ENCODE results near the gene TTLL5. TPM values are rescaled to one million over a fixed set of nuclear protein-coding genes. Genes with fewer than 3 reads are reported as not detected.

Gene TTLL5
- total and polyA plus RNA-seq, 2 of the 4 experiments (the other 2 are of a cell fraction), result 11.9 to 16.7 TPM

- TF ChIP-seq CHD1 (IDR thresholded peaks at IDR 0.05; ENCODE audit: low read depth, low read length) (no peak), MAFK (IDR thresholded peaks at IDR 0.05; ENCODE audit: low read depth, low read length) (no peak), RFX5 (IDR thresholded peaks at IDR 0.05; ENCODE audit: low read depth, low read length) (no peak)
Observed at GRCh38 chr14:75982266-75983018, 321.4 kb downstream of the TTLL5 start (continued).

- Histone ChIP-seq H3K18ac (ENCODE audit: low read depth, low read length) (no peak overlapping the region; the same call in 1 of the 2 replicates), H3K4me1 (ENCODE audit: control insufficient read depth, insufficient read depth, low read length) (peaks cover 7% of the 10 kb centered on the region; the same call in 1 of the 2 replicates), H2BK15ac (ENCODE audit: low read depth, low read length) (no peak overlapping the region), H3K79me1 (ENCODE audit: low read depth in 1 of 2, low read length in 2 of 2) (peaks cover 7 to 15% of the 10 kb centered on the region in 2 experiments), H3K9ac (ENCODE audit: low read depth, low read length) (peak overlapping the region; percentile 3; the same call in 1 of the 2 replicates), H4K91ac (ENCODE audit: insufficient read depth, low read depth, low read length) (no peak overlapping the region), H4K5ac (ENCODE audit: low read depth, low read length) (no peak overlapping the region; the same call in 1 of the 2 replicates), H3K36me3 (ENCODE audit: control insufficient read depth, insufficient read depth, low read length) (no peaks in the 10 kb centered on the region), H3K27me3 (ENCODE audit: control insufficient read depth, insufficient read depth, low read length) (no peaks in the 10 kb centered on the region; the same call in 1 of the 2 replicates), H2AK9ac (replicated peaks; ENCODE audit: low read depth, low read length, poor library complexity) (peak overlapping the region; percentile 66), H2BK20ac (ENCODE audit: low read depth, low read length) (no peak overlapping the region), H3K9me1 (ENCODE audit: insufficient read depth, low read length) (no peaks in the 10 kb centered on the region), H3K9me3 (ENCODE audit: control insufficient read depth, insufficient read depth, low read length) (no peaks in the 10 kb centered on the region), H2BK120ac (ENCODE audit: low read depth, low read length) (no peak overlapping the region), H3K14ac (replicated peaks; ENCODE audit: low read depth, low read length) (no peak overlapping the region), H3K4ac (ENCODE audit: low read depth, low read length) (peak overlapping the region; percentile 36), H3K27ac (ENCODE audit: insufficient read depth, low read length) (no peak overlapping the region), H3K4me2 (ENCODE audit: low read depth, low read length) (peak overlapping the region; percentile 78), H4K20me1 (ENCODE audit: insufficient read depth, low read length) (no peaks in the 10 kb centered on the region), H4K8ac (ENCODE audit: low read depth in 2 of 2, low read length in 2 of 2) (peak overlapping the region in 1 of 2 experiments; percentile 22; a peak in 1 of 4 replicates), H3K23ac (ENCODE audit: low read depth, low read length) (no peak overlapping the region; the same call in 1 of the 2 replicates), H2BK5ac (ENCODE audit: low read depth, low read length, poor library complexity, severe bottlenecking) (no peak overlapping the region), H2AFZ (replicated peaks; ENCODE audit: low read length, poor library complexity) (peak overlapping the region; percentile 85), H3K4me3 (ENCODE audit: insufficient read depth, low read depth, low read length) (peak overlapping the region; percentile 50), H2AK5ac (ENCODE audit: low read depth, low read length) (no peak overlapping the region), H3K56ac (ENCODE audit: extremely low read depth, insufficient read depth, low read length) (no peak overlapping the region)
- TF ChIP-seq CTCF (conservative IDR thresholded peaks at IDR 0.05; ENCODE audit: low read depth, low read length) (no peak), MAZ (IDR thresholded peaks at IDR 0.05; ENCODE audit: borderline replicate concordance, low read depth, low read length) (no peak), RAD21 (IDR thresholded peaks at IDR 0.05; ENCODE audit: low read length) (no peak), RFX5 (IDR thresholded peaks at IDR 0.05; ENCODE audit: low read depth, low read length) (no peak), BHLHE40 (IDR thresholded peaks at IDR 0.05; ENCODE audit: low read depth, low read length) (no peak), RCOR1 (IDR thresholded peaks at IDR 0.05; ENCODE audit: insufficient replicate concordance, low read length) (no peak), CHD1 (IDR thresholded peaks at IDR 0.05; ENCODE audit: low read depth, low read length) (no peak), MAFK (IDR thresholded peaks at IDR 0.05; ENCODE audit: low read depth, low read length) (no peak), CEBPB (IDR thresholded peaks at IDR 0.05; ENCODE audit: low read depth, low read length) (no peak), ELK1 (IDR thresholded peaks at IDR 0.05; ENCODE audit: borderline replicate concordance, low read depth, low read length) (no peak), POLR2A (IDR thresholded peaks at IDR 0.05; ENCODE audit: low read depth, low read length) (no peak)
- no peak for DNase-seq
- ATAC-seq (ENCODE audit: low read depth), result no peak
- intact Hi-C loops (cut with micrococcal nuclease), result loop anchor here (5.0 kb wide), 2 partner anchors 116 to 406 kb away; partner anchors contain the start of gene FLVCR2
- dilution Hi-C loops (cut with HindIII; ENCODE audit: low sequenced_read_pairs, unreplicated experiment), result no loop called here
- in situ Hi-C loops (cut with MboI; ENCODE audit: low sequenced_read_pairs), result loop anchor here (5.0 to 25.0 kb wide), 4 partner anchors 188 to 1079 kb away; partner anchors contain the start of gene FLVCR2
- POLR2A ChIA-PET (ENCODE audit: unreplicated experiment), result interaction anchor here (1.2 kb wide), 1 partner anchor 12 kb away, joined by 8 read pairs; no protein-coding TSS in a partner anchor
- CTCF ChIA-PET, result interaction anchor here (0.6 to 5.3 kb wide), 11 partner anchors 10 to 406 kb away, joined by 3 to 63 read pairs (median 3); no protein-coding TSS in a partner anchor
- no TSS peak for BruUV-seq (replicated peaks)
- WGBS, 2 experiments (ENCODE audit: extremely low coverage in 2 of 2, insufficient read length in 1 of 2), result no CpG with 5 or more reads among the region's 7 CpGs
Observed at GRCh38 chr14:75983019-75983358, 321.9 kb downstream of the TTLL5 start.
